H1 (cell line): Measurements from ENCODE around the gene NUBP2. TPM values are rescaled to one million over a fixed set of nuclear protein-coding genes. Genes with fewer than 3 reads are reported as not detected.

ENCODE experiments used
- BACH1 ChIP-seq: IDR thresholded peaks from 2 replicates; pipeline ENCODE4 v1.6.1; 2012; ENCODE audit warnings: low read length, improper control_type of control experiment
- CBX5 ChIP-seq: fragments of 300-800, 300-1000 bp; sonication (generic); IDR thresholded peaks from 2 replicates; pipeline ENCODE4 v1.7.1; 2016; ENCODE audit warnings: antibody characterized with exemption, low read length, low read depth
- CHD7 ChIP-seq: fragments of 300-600 bp; sonication (generic); IDR thresholded peaks from 2 replicates; pipeline ENCODE4 v1.7.1; 2012; ENCODE audit warnings: low read length, moderate library complexity, mild to moderate bottlenecking, inconsistent platforms; ENCODE audit not compliant: insufficient replicate concordance
- SUZ12 ChIP-seq: fragments of 200-600 bp; sonication (generic); IDR thresholded peaks from 2 replicates; pipeline ENCODE4 v1.6.1; 2012; ENCODE audit warnings: mild to moderate bottlenecking, inconsistent platforms, low read length, moderate library complexity, mixed read lengths
- TEAD4 ChIP-seq: IDR thresholded peaks from 2 replicates; pipeline ENCODE4 v1.6.1; 2012; ENCODE audit warnings: low read depth, low read length, inconsistent platforms, mixed read lengths
- polyA plus RNA-seq, 7 experiments: library from polyadenylated mRNA; depleted of rRNA in 3 of 7; stranded (reverse) in 5 of 7; unstranded in 2 of 7; fragments of >200 nt in 5 of 7; fragments of 200-250 nt in 2 of 7; gene quantifications; 1 replicate in 5 of 7; 2 replicates in 1 of 7; 4 replicates in 1 of 7; pipeline versions ENCODE4 v1.2.1 to v1.2.3, GENCODE V29; 2011 to 2013; ENCODE audit warnings: missing spikeins in 2 of 7, mixed read lengths in 2 of 7
- total RNA-seq: library from RNA; stranded (reverse); fragmentation: NEBNext Ultra II Directional; extraction: Animal tissue kit (Norgen Biotek cat#: 25700); gene quantifications from 2 replicates; pipeline ENCODE4 v1.2.1, GENCODE V29; 2021

Gene NUBP2
- total and polyA plus RNA-seq, 2 of the 8 experiments (the other 6 are each of a cell fraction or from before 2014, with no cell fraction given), result 70.3 to 96.9 TPM

- TF ChIP-seq CHD7, result no peak
- TF ChIP-seq SUZ12, result no peak
- no peak for TF ChIP-seq TEAD4
- TF ChIP-seq CBX5, result no peak
- TF ChIP-seq BACH1, result no peak
These were observed 17.8 kb upstream of the NUBP2 start (continued) for GRCh38 chr16:1764971-1765370.
